NCI-H1930 (cell line): ENCODE measurements around the gene FAM131C.
"Not testable (repeated sequence)": the region's sequence is repeated elsewhere in the genome, so short reads cannot be mapped to it uniquely, and the experiment has no call there.

Experiments
- DNase-seq, 2 experiments: peaks; one replicate each; lab custom pipeline; 2025; lab: John Stamatoyannopoulos, UW

The FAM131C gene

GRCh38 chr1:16073490-16074119 lies at the start of gene FAM131C:
FAM131C (minus strand) TSS chr1:16073651; CDS start chr1:16073442, 209 bp downstream.
- DNase-seq = peak; percentile 40 to 41

GRCh38 chr1:16122916-16123315 lies 49.5 kb upstream of the FAM131C start:
- DNase-seq = no peak

GRCh38 chr1:16122350-16122881 lies 49.0 kb upstream of the FAM131C start:
- DNase-seq = no peak

GRCh38 chr1:16120940-16121410 lies 47.5 kb upstream of the FAM131C start:
- DNase-seq = no peak

GRCh38 chr1:16120407-16120806 lies 47.0 kb upstream of the FAM131C start:
- DNase-seq = no peak

GRCh38 chr1:16119926-16120325 lies 46.5 kb upstream of the FAM131C start:
- no peak for DNase-seq

- DNase-seq = no peak
Measured at GRCh38 chr1:16119504-16119903, 46.1 kb upstream of the FAM131C start.

- no peak for DNase-seq
Measured at GRCh38 chr1:16118706-16119105, 45.3 kb upstream of the FAM131C start.

GRCh38 chr1:16117936-16118335 lies 44.5 kb upstream of the FAM131C start:
- no peak for DNase-seq

- DNase-seq = no peak
Measured at GRCh38 chr1:16117369-16117768, 43.9 kb upstream of the FAM131C start.

GRCh38 chr1:16116625-16117024 lies 43.2 kb upstream of the FAM131C start:
- no peak for DNase-seq

- no peak for DNase-seq
Measured at GRCh38 chr1:16116002-16116401, 42.6 kb upstream of the FAM131C start.

- no peak for DNase-seq
Measured at GRCh38 chr1:16115468-16115983, 42.1 kb upstream of the FAM131C start.

GRCh38 chr1:16114527-16115467 lies 41.3 kb upstream of the FAM131C start:
- no peak for DNase-seq

- no peak for DNase-seq
Measured at GRCh38 chr1:16112596-16113555, 39.4 kb upstream of the FAM131C start.

GRCh38 chr1:16111771-16112595 lies 38.5 kb upstream of the FAM131C start:
- no peak for DNase-seq

GRCh38 chr1:16110884-16111283 lies 37.4 kb upstream of the FAM131C start:
- DNase-seq = no peak

- DNase-seq = no peak
Measured at GRCh38 chr1:16110456-16110855, 37.0 kb upstream of the FAM131C start.

GRCh38 chr1:16109571-16109970 lies 36.1 kb upstream of the FAM131C start:
- no peak for DNase-seq

- DNase-seq = not testable (repeated sequence)
Measured at GRCh38 chr1:16107039-16107438, 33.6 kb upstream of the FAM131C start.

- DNase-seq = no peak
Measured at GRCh38 chr1:16101623-16102022, 28.2 kb upstream of the FAM131C start.
